ENCODE results near the gene MC1R. TPM values are rescaled to one million over a fixed set of nuclear protein-coding genes. Genes with fewer than 3 reads are reported as not detected.

The MC1R gene
- total RNA-seq, 1 experiment from 2014 or later = 3.8 TPM

DNA sequence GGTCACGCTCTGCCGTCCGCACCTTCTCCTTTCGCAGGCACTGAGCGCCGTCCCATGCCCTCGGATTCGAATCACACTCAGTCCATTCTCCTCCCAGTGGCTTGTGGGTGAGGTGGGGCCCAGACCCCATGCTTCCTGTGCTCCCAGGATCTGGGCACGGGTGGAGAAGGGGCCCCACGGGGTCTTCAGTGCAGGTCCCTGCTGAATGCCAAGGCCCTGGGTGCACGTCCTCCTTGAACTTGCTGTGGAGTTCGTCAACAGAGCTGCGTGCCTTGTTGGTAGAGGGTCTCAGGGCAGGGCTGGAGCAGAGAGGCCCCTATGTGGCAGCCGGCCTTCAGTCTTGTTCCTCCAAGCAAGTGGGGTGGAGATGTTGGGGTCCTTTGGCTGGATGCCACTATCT lies 7.3 kb upstream of the MC1R start:
- POLR2A ChIA-PET = no interaction called here
- no peaks in the 10 kb centered on the region for H3K27me3 Mint-ChIP-seq (ENCODE audit: low read depth)
- H3K27ac Mint-ChIP-seq = peak overlapping the region; percentile 49
- H3K4me3 Mint-ChIP-seq = no peak overlapping the region
- DNase-seq (ENCODE audit: low spot score) (no peak), ATAC-seq (no peak)
- TF ChIP-seq PRRX2 (CRISPR knock-in tag; IDR thresholded peaks at IDR 0.05) (no peak), ZNF219 (CRISPR knock-in tag; IDR thresholded peaks at IDR 0.05; ENCODE audit: borderline replicate concordance) (no peak), ZBTB21 (CRISPR knock-in tag; IDR thresholded peaks at IDR 0.05; ENCODE audit: borderline replicate concordance) (no peak), OVOL2 (CRISPR knock-in tag; IDR thresholded peaks at IDR 0.05; ENCODE audit: borderline replicate concordance) (no peak), SMAD3 (CRISPR knock-in tag; IDR thresholded peaks at IDR 0.05; ENCODE audit: borderline replicate concordance) (no peak), NR1H2 (CRISPR knock-in tag; IDR thresholded peaks at IDR 0.05) (no peak), ETV6 (CRISPR knock-in tag; IDR thresholded peaks at IDR 0.05) (no peak), ZNF138 (CRISPR knock-in tag; conservative IDR thresholded peaks at IDR 0.05) (no peak)
- TF ChIP-seq, protein P1, sequence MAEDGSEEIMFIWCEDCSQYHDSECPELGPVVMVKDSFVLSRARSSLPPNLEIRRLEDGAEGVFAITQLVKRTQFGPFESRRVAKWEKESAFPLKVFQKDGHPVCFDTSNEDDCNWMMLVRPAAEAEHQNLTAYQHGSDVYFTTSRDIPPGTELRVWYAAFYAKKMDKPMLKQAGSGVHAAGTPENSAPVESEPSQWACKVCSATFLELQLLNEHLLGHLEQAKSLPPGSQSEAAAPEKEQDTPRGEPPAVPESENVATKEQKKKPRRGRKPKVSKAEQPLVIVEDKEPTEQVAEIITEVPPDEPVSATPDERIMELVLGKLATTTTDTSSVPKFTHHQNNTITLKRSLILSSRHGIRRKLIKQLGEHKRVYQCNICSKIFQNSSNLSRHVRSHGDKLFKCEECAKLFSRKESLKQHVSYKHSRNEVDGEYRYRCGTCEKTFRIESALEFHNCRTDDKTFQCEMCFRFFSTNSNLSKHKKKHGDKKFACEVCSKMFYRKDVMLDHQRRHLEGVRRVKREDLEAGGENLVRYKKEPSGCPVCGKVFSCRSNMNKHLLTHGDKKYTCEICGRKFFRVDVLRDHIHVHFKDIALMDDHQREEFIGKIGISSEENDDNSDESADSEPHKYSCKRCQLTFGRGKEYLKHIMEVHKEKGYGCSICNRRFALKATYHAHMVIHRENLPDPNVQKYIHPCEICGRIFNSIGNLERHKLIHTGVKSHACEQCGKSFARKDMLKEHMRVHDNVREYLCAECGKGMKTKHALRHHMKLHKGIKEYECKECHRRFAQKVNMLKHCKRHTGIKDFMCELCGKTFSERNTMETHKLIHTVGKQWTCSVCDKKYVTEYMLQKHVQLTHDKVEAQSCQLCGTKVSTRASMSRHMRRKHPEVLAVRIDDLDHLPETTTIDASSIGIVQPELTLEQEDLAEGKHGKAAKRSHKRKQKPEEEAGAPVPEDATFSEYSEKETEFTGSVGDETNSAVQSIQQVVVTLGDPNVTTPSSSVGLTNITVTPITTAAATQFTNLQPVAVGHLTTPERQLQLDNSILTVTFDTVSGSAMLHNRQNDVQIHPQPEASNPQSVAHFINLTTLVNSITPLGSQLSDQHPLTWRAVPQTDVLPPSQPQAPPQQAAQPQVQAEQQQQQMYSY (CRISPR knock-in tag; IDR thresholded peaks at IDR 0.05) = no peak
- TF ChIP-seq, protein P2, sequence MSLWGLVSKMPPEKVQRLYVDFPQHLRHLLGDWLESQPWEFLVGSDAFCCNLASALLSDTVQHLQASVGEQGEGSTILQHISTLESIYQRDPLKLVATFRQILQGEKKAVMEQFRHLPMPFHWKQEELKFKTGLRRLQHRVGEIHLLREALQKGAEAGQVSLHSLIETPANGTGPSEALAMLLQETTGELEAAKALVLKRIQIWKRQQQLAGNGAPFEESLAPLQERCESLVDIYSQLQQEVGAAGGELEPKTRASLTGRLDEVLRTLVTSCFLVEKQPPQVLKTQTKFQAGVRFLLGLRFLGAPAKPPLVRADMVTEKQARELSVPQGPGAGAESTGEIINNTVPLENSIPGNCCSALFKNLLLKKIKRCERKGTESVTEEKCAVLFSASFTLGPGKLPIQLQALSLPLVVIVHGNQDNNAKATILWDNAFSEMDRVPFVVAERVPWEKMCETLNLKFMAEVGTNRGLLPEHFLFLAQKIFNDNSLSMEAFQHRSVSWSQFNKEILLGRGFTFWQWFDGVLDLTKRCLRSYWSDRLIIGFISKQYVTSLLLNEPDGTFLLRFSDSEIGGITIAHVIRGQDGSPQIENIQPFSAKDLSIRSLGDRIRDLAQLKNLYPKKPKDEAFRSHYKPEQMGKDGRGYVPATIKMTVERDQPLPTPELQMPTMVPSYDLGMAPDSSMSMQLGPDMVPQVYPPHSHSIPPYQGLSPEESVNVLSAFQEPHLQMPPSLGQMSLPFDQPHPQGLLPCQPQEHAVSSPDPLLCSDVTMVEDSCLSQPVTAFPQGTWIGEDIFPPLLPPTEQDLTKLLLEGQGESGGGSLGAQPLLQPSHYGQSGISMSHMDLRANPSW (CRISPR knock-in tag; conservative IDR thresholded peaks at IDR 0.05; ENCODE audit: low read depth) = no peak
- TF ChIP-seq, protein P3, sequence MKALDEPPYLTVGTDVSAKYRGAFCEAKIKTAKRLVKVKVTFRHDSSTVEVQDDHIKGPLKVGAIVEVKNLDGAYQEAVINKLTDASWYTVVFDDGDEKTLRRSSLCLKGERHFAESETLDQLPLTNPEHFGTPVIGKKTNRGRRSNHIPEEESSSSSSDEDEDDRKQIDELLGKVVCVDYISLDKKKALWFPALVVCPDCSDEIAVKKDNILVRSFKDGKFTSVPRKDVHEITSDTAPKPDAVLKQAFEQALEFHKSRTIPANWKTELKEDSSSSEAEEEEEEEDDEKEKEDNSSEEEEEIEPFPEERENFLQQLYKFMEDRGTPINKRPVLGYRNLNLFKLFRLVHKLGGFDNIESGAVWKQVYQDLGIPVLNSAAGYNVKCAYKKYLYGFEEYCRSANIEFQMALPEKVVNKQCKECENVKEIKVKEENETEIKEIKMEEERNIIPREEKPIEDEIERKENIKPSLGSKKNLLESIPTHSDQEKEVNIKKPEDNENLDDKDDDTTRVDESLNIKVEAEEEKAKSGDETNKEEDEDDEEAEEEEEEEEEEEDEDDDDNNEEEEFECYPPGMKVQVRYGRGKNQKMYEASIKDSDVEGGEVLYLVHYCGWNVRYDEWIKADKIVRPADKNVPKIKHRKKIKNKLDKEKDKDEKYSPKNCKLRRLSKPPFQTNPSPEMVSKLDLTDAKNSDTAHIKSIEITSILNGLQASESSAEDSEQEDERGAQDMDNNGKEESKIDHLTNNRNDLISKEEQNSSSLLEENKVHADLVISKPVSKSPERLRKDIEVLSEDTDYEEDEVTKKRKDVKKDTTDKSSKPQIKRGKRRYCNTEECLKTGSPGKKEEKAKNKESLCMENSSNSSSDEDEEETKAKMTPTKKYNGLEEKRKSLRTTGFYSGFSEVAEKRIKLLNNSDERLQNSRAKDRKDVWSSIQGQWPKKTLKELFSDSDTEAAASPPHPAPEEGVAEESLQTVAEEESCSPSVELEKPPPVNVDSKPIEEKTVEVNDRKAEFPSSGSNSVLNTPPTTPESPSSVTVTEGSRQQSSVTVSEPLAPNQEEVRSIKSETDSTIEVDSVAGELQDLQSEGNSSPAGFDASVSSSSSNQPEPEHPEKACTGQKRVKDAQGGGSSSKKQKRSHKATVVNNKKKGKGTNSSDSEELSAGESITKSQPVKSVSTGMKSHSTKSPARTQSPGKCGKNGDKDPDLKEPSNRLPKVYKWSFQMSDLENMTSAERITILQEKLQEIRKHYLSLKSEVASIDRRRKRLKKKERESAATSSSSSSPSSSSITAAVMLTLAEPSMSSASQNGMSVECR (CRISPR knock-in tag; IDR thresholded peaks at IDR 0.05; ENCODE audit: borderline replicate concordance) = no peak
- TF ChIP-seq, protein P4, sequence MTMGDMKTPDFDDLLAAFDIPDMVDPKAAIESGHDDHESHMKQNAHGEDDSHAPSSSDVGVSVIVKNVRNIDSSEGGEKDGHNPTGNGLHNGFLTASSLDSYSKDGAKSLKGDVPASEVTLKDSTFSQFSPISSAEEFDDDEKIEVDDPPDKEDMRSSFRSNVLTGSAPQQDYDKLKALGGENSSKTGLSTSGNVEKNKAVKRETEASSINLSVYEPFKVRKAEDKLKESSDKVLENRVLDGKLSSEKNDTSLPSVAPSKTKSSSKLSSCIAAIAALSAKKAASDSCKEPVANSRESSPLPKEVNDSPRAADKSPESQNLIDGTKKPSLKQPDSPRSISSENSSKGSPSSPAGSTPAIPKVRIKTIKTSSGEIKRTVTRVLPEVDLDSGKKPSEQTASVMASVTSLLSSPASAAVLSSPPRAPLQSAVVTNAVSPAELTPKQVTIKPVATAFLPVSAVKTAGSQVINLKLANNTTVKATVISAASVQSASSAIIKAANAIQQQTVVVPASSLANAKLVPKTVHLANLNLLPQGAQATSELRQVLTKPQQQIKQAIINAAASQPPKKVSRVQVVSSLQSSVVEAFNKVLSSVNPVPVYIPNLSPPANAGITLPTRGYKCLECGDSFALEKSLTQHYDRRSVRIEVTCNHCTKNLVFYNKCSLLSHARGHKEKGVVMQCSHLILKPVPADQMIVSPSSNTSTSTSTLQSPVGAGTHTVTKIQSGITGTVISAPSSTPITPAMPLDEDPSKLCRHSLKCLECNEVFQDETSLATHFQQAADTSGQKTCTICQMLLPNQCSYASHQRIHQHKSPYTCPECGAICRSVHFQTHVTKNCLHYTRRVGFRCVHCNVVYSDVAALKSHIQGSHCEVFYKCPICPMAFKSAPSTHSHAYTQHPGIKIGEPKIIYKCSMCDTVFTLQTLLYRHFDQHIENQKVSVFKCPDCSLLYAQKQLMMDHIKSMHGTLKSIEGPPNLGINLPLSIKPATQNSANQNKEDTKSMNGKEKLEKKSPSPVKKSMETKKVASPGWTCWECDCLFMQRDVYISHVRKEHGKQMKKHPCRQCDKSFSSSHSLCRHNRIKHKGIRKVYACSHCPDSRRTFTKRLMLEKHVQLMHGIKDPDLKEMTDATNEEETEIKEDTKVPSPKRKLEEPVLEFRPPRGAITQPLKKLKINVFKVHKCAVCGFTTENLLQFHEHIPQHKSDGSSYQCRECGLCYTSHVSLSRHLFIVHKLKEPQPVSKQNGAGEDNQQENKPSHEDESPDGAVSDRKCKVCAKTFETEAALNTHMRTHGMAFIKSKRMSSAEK (CRISPR knock-in tag; IDR thresholded peaks at IDR 0.05; ENCODE audit: borderline replicate concordance) = no peak
- TF ChIP-seq, protein P5, sequence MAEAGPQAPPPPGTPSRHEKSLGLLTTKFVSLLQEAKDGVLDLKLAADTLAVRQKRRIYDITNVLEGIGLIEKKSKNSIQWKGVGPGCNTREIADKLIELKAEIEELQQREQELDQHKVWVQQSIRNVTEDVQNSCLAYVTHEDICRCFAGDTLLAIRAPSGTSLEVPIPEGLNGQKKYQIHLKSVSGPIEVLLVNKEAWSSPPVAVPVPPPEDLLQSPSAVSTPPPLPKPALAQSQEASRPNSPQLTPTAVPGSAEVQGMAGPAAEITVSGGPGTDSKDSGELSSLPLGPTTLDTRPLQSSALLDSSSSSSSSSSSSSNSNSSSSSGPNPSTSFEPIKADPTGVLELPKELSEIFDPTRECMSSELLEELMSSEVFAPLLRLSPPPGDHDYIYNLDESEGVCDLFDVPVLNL (CRISPR knock-in tag; IDR thresholded peaks at IDR 0.05; ENCODE audit: borderline replicate concordance, low read depth) = no peak
- 0 out of 2 replicates have a peak, but pooled peaks cover 7% of the 10 kb centered on the region for H3K9me3 Mint-ChIP-seq
- H3K36me3 Mint-ChIP-seq = peaks cover 17% of the 10 kb centered on the region
- H3K4me1 Mint-ChIP-seq = no peaks in the 10 kb centered on the region
- CTCF ChIA-PET = interaction anchor here (1.5 to 1.7 kb wide), 2 partner anchors 25 to 171 kb away, joined by 6 to 8 read pairs; no protein-coding TSS in a partner anchor

All from WTC11 (cell line).